ENCODE data around the gene ZMIZ2.
A peak's percentile ranks its signal among the peaks of the same experiment; 100 is the strongest.
"Not testable (repeated sequence)": the region's sequence is repeated elsewhere in the genome, so short reads cannot be mapped to it uniquely, and the experiment has no call there.

ZMIZ2 gene

DNA sequence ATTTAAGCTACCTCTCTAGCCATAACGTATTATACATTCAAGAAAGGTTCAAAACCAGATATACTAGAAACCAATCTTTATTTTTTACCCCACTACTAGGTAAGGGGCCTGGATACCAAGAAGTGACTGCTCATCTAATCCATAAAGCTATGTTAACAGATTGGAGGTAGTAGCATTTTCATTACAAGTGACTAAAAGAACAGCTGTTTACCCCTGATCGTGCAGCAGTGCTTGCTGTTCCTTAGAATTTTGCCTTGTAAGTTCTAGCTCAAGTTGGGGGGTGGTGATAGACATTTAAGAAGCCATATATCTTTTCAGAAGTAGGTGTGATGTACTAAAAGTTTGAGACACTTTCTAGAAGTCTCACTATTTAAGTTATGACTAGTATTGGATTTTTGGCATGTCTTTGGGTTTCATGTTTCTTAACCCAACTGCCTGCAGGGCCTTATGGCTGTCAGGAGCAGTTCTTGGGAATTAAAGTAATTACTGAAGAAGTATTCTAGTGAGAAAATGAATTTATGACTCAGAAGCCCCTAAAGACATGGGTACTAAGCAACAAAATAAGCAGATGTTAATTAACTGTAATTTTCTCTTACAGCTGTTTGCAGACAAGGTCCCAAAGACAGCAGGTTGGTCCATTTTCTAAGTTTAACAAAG is 50.1 kb downstream of the ZMIZ2 start:
- Histone ChIP-seq H3K36me3 (ENCODE audit: control insufficient read depth in 1 of 2, insufficient read depth in 2 of 2, low read length in 2 of 2) (peaks cover 32 to 37% of the 10 kb centered on the region in 2 donors), H3K27me3 (ENCODE audit: control insufficient read depth in 1 of 2, insufficient read depth in 2 of 2, low read length in 2 of 2) (no peaks in the 10 kb centered on the region), H3K4me1 (ENCODE audit: control insufficient read depth in 1 of 2, insufficient read depth in 2 of 2, low read length in 2 of 2) (peaks cover 7 to 11% of the 10 kb centered on the region in 2 donors), H3K9me3 (ENCODE audit: control insufficient read depth in 1 of 2, low read length in 2 of 2) (no peaks in the 10 kb centered on the region), H3K27ac (ENCODE audit: low read depth, low read length) (no peak overlapping the region), H3K9ac (ENCODE audit: low read depth in 1 of 2, low read length in 2 of 2) (peak overlapping the region; percentile 1 to 94), H3K4me3 (ENCODE audit: low read depth in 1 of 2, low read length in 2 of 2) (peak overlapping the region; percentile 75 to 96)

DNA sequence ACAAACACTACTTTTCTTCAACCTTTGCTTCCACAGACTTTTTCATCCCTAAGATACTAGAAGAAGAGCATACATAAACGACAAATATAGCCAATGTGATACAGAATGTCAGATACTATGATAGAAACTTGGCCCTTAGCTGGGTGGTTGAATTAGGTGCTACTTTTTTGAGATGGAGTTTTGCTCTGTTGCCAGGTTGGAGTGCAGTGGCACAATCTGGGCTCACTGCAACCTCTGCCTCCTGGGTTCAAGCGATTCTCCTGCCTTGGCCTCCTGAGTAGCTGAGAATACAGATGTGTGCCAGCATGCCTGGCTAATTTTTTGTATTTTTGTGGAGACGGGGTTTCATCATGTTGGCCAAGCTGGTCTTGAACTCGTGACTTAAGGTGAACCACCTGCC is 51.3 kb downstream of the ZMIZ2 start:
- H3K9ac ChIP-seq (ENCODE audit: low read depth in 1 of 2, low read length in 2 of 2), result no peak overlapping the region
- H3K27ac ChIP-seq (ENCODE audit: low read depth, low read length), result no peak overlapping the region
- no peak overlapping the region for H3K4me3 ChIP-seq (ENCODE audit: low read depth in 1 of 2, low read length in 2 of 2)
- H3K9me3 ChIP-seq (ENCODE audit: control insufficient read depth in 1 of 2, low read length in 2 of 2), result no peaks in the 10 kb centered on the region
- H3K27me3 ChIP-seq (ENCODE audit: control insufficient read depth in 1 of 2, insufficient read depth in 2 of 2, low read length in 2 of 2), result no peaks in the 10 kb centered on the region
- peaks cover 7 to 11% of the 10 kb centered on the region in 2 donors for H3K4me1 ChIP-seq (ENCODE audit: control insufficient read depth in 1 of 2, insufficient read depth in 2 of 2, low read length in 2 of 2)
- peaks cover 32 to 41% of the 10 kb centered on the region in 2 donors for H3K36me3 ChIP-seq (ENCODE audit: control insufficient read depth in 1 of 2, insufficient read depth in 2 of 2, low read length in 2 of 2)

DNA sequence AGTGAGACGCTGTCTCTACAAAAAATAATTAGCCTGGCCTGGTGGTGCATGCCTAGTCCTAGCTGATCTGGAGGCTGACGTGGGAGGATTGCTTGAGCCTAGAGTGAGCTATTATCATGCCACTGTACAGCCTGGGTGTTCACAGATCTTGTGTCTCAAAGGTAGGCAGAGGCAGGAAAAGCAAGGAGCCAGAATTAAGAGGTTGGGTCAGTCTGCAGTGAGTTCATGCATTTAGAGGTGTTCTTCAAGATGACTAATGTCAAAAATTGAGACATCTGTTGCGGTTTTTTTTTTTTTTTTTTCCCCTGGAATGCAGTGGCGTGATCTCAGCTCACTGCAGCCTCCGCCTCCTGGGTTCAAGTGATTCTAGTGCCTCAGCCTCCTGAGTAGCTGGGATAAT is 53.2 kb downstream of the ZMIZ2 start:
- no peak overlapping the region for H3K9ac ChIP-seq (ENCODE audit: low read depth in 1 of 2, low read length in 2 of 2)
- peaks cover 7 to 11% of the 10 kb centered on the region in 2 donors for H3K4me1 ChIP-seq (ENCODE audit: control insufficient read depth in 1 of 2, insufficient read depth in 2 of 2, low read length in 2 of 2)
- no peak overlapping the region for H3K4me3 ChIP-seq (ENCODE audit: low read depth in 1 of 2, low read length in 2 of 2)
- peaks cover 32 to 41% of the 10 kb centered on the region in 2 donors for H3K36me3 ChIP-seq (ENCODE audit: control insufficient read depth in 1 of 2, insufficient read depth in 2 of 2, low read length in 2 of 2)
- no peaks in the 10 kb centered on the region for H3K27me3 ChIP-seq (ENCODE audit: control insufficient read depth in 1 of 2, insufficient read depth in 2 of 2, low read length in 2 of 2)
- no peak overlapping the region for H3K27ac ChIP-seq (ENCODE audit: low read depth, low read length)
- no peaks in the 10 kb centered on the region for H3K9me3 ChIP-seq (ENCODE audit: control insufficient read depth in 1 of 2, low read length in 2 of 2)

DNA sequence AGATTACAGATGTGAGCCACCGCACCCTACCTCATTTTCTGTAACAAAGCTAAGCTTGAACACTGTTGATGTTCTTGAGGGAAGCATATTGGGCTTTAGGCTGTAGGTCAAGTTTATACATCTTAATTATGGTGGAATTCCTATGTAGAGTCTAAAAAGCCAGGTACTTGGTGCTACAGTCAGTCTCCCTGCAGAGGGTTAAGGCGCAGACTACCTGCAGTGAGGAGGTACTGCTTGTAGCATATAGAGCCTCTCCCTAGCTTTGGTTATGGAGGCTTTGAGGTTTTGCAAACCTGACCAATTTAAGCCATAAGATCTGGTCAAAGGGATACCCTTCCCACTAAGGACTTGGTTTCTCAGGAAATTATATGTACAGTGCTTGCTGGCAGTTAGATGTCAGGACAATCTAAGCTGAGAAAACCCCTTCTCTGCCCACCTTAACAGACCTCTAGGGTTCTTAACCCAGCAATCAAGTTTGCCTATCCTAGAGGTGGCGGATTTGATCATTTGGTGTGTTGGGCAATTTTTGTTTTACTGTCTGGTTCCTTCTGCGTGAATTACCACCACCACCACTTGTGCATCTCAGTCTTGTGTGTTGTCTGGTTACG is 53.9 kb downstream of the ZMIZ2 start:
- Histone ChIP-seq H3K4me1 (ENCODE audit: control insufficient read depth in 1 of 2, insufficient read depth in 2 of 2, low read length in 2 of 2) (peaks cover 7 to 10% of the 10 kb centered on the region in 2 donors), H3K27ac (ENCODE audit: low read depth, low read length) (no peak overlapping the region), H3K36me3 (ENCODE audit: control insufficient read depth in 1 of 2, insufficient read depth in 2 of 2, low read length in 2 of 2) (peaks cover 32 to 41% of the 10 kb centered on the region in 2 donors), H3K9me3 (ENCODE audit: control insufficient read depth in 1 of 2, low read length in 2 of 2) (no peaks in the 10 kb centered on the region), H3K4me3 (ENCODE audit: low read depth in 1 of 2, low read length in 2 of 2) (no peak overlapping the region), H3K27me3 (ENCODE audit: control insufficient read depth in 1 of 2, insufficient read depth in 2 of 2, low read length in 2 of 2) (no peaks in the 10 kb centered on the region), H3K9ac (ENCODE audit: low read depth in 1 of 2, low read length in 2 of 2) (no peak overlapping the region)

DNA sequence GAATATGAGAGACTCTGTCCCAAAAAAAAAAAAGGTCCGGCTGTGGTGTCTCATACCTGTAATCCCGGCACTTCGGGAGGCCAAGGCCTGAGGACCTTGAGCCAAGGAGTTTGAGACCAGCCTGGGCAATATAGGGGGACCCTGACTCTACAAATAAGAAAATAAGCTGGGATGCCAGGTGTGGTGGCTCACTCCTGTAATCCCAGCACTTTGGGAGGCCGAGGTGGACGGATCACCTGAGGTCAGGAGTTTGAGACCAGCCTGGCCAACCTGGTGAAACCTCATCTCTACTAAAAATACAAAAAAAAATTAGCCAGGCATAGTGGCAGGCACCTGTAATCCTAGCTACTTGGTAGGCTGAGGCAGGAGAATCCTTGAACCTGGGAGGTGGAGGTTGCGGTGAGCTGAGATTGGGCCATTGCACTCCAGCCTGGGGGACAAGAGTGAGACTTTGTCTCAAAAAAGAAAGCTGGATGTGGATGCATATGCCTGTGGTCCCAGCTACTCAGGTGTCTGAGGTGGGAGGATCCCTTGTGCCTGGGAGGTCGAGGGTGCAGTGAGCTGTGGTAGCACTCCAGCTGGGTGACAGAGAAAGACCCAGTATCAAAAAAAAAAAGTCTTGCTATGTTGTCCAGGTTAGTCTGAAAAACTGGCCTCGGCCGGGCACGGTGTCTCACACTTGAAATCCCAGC is 55.3 kb downstream of the ZMIZ2 start:
- H3K9me3 ChIP-seq (ENCODE audit: control insufficient read depth in 1 of 2, low read length in 2 of 2); H3K9ac ChIP-seq (ENCODE audit: low read depth in 1 of 2, low read length in 2 of 2); H3K27me3 ChIP-seq (ENCODE audit: control insufficient read depth in 1 of 2, insufficient read depth in 2 of 2, low read length in 2 of 2); H3K27ac ChIP-seq (ENCODE audit: low read depth, low read length); H3K4me1 ChIP-seq (ENCODE audit: control insufficient read depth in 1 of 2, insufficient read depth in 2 of 2, low read length in 2 of 2); H3K4me3 ChIP-seq (ENCODE audit: low read depth in 1 of 2, low read length in 2 of 2): not testable (repeated sequence)
- peaks cover 28 to 41% of the 10 kb centered on the region in 2 donors for H3K36me3 ChIP-seq (ENCODE audit: control insufficient read depth in 1 of 2, insufficient read depth in 2 of 2, low read length in 2 of 2)

DNA sequence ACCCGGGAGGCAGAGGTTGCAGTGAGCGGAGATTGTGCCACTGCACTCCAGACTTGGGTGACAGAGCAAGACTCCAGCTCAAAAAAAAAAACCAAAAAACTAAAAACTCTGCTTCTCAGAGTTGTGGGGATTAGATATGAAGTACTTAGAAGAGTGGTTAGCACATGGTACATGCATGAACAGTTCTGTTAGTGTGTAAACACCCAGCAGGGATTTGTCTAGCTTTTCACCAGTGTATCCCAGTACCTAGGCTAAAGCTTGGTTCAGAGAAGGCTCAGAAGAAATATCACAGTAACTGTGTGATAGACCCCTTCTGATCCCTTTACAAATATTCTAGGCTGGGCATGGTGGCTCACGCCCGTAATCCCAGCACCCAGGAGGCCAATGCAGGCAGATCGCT is 57.3 kb downstream of the ZMIZ2 start:
- no peak overlapping the region for H3K9ac ChIP-seq (ENCODE audit: low read depth in 1 of 2, low read length in 2 of 2)
- H3K27me3 ChIP-seq (ENCODE audit: control insufficient read depth in 1 of 2, insufficient read depth in 2 of 2, low read length in 2 of 2), result no peaks in the 10 kb centered on the region
- peaks cover 15 to 27% of the 10 kb centered on the region in 2 donors for H3K36me3 ChIP-seq (ENCODE audit: control insufficient read depth in 1 of 2, insufficient read depth in 2 of 2, low read length in 2 of 2)
- peaks cover 0 to 1% of the 10 kb centered on the region in 2 donors for H3K4me1 ChIP-seq (ENCODE audit: control insufficient read depth in 1 of 2, insufficient read depth in 2 of 2, low read length in 2 of 2)
- H3K4me3 ChIP-seq (ENCODE audit: low read depth in 1 of 2, low read length in 2 of 2), result no peak overlapping the region
- no peak overlapping the region for H3K27ac ChIP-seq (ENCODE audit: low read depth, low read length)
- no peaks in the 10 kb centered on the region for H3K9me3 ChIP-seq (ENCODE audit: control insufficient read depth in 1 of 2, low read length in 2 of 2)

DNA sequence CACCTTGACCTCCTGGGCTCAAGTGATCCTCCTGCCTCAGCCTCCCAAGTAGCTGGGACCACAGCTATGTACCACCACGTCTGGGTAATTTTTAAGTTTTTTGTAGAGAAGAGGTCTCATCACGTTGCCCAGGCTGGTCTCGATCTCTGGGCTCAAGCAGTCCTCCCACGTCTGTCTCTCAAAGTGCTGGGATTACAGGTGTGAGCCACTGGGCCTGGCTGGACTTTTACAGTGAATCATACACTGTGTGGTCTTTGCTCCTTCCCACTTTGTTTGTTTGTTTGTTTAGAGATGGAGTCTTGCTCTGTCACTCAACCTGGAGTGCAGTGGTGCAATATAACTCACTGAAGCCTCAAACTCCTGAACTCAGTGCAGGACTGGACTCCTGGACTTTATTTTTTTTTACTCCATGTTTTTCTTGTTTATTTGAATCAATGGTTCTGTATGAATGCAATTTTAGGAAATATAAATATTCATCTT is 60.3 kb downstream of the ZMIZ2 start:
- Histone ChIP-seq H3K36me3 (ENCODE audit: control insufficient read depth in 1 of 2, insufficient read depth in 2 of 2, low read length in 2 of 2) (peaks cover 0 to 4% of the 10 kb centered on the region in 2 donors), H3K27ac (ENCODE audit: low read depth, low read length) (no peak overlapping the region), H3K9me3 (ENCODE audit: control insufficient read depth in 1 of 2, low read length in 2 of 2) (no peaks in the 10 kb centered on the region), H3K4me1 (ENCODE audit: control insufficient read depth in 1 of 2, insufficient read depth in 2 of 2, low read length in 2 of 2) (peaks cover 0 to 4% of the 10 kb centered on the region in 2 donors), H3K4me3 (ENCODE audit: low read depth in 1 of 2, low read length in 2 of 2) (no peak overlapping the region), H3K27me3 (ENCODE audit: control insufficient read depth in 1 of 2, insufficient read depth in 2 of 2, low read length in 2 of 2) (no peaks in the 10 kb centered on the region), H3K9ac (ENCODE audit: low read depth in 1 of 2, low read length in 2 of 2) (no peak overlapping the region)

DNA sequence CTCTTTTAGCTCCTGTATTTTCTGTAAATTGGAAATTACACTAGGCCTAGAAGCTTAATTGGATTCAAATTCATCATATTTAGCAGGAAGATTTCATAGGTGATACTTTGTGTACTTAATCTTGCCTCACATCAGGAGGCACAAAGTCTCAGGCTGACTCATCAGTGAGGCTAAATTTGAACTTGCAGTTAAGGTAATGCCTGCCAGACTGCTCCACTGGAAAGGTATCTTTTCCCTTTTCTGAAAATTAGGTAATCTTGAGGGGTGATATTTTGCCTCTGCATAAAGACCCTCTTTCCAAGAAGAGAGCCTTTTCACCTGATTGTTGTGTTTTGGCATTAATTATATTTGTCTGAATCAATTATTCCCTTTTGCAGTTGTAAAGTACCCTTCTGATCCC is 62.4 kb downstream of the ZMIZ2 start:
- H3K27ac ChIP-seq (ENCODE audit: low read depth, low read length), result no peak overlapping the region

DNA sequence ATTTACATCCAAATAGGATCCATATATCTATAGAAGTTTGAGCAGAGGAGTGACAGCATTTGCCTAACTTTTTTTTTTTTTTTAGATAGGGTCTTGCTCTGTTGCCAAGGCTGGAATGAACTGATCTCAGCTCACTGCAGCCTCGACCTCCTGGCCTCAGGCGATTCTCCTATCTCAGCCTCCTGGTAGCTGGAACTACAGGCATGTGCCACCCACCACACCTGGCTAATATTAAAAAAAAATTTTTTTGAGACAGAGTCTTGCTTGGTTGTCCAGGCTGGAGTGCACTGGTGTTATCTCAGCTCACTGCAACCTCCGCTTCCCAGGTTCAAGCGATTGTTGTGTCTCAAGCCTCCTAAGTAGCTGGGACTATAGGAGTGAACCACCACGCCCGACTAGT is 62.9 kb downstream of the ZMIZ2 start:
- peaks cover 0 to 4% of the 10 kb centered on the region in 2 donors for H3K4me1 ChIP-seq (ENCODE audit: control insufficient read depth in 1 of 2, insufficient read depth in 2 of 2, low read length in 2 of 2)
- H3K9me3 ChIP-seq (ENCODE audit: control insufficient read depth in 1 of 2, low read length in 2 of 2), result no peaks in the 10 kb centered on the region
- H3K36me3 ChIP-seq (ENCODE audit: control insufficient read depth in 1 of 2, insufficient read depth in 2 of 2, low read length in 2 of 2), result no peaks in the 10 kb centered on the region
- H3K27ac ChIP-seq (ENCODE audit: low read depth, low read length), result no peak overlapping the region
- no peaks in the 10 kb centered on the region for H3K27me3 ChIP-seq (ENCODE audit: control insufficient read depth in 1 of 2, insufficient read depth in 2 of 2, low read length in 2 of 2)
- no peak overlapping the region for H3K9ac ChIP-seq (ENCODE audit: low read depth in 1 of 2, low read length in 2 of 2)
- no peak overlapping the region for H3K4me3 ChIP-seq (ENCODE audit: low read depth in 1 of 2, low read length in 2 of 2)

More for the DNA sequence above, 62.4 kb downstream of the ZMIZ2 start:
- Histone ChIP-seq H3K9me3 (ENCODE audit: control insufficient read depth in 1 of 2, low read length in 2 of 2) (no peaks in the 10 kb centered on the region), H3K36me3 (ENCODE audit: control insufficient read depth in 1 of 2, insufficient read depth in 2 of 2, low read length in 2 of 2) (no peaks in the 10 kb centered on the region), H3K27me3 (ENCODE audit: control insufficient read depth in 1 of 2, insufficient read depth in 2 of 2, low read length in 2 of 2) (no peaks in the 10 kb centered on the region), H3K9ac (ENCODE audit: low read depth in 1 of 2, low read length in 2 of 2) (no peak overlapping the region), H3K4me3 (ENCODE audit: low read depth in 1 of 2, low read length in 2 of 2) (no peak overlapping the region), H3K4me1 (ENCODE audit: control insufficient read depth in 1 of 2, insufficient read depth in 2 of 2, low read length in 2 of 2) (peaks cover 0 to 4% of the 10 kb centered on the region in 2 donors)

DNA sequence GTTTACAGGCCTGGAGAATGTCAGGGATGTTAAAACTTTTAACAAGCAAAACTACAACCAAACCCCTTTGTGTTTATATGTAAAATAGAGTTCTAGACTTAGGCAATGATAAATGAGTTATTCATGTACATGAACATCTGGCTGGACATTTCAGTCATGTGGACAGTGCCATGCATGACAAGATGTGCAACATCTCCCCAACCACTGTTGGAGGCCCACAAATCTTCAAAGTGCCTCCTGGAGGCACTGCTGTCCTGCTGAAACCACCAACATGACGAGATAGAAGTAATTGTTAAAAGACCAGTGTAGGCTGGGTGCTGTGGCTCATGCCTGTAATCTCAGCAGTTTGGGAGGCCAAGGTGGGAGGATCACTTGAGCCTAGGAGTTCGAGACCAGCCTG is 66.3 kb downstream of the ZMIZ2 start:
- H3K27me3 ChIP-seq (ENCODE audit: control insufficient read depth in 1 of 2, insufficient read depth in 2 of 2, low read length in 2 of 2), result no peaks in the 10 kb centered on the region
- no peaks in the 10 kb centered on the region for H3K36me3 ChIP-seq (ENCODE audit: control insufficient read depth in 1 of 2, insufficient read depth in 2 of 2, low read length in 2 of 2)

More for the DNA sequence above, 66.3 kb downstream of the ZMIZ2 start:
- H3K4me3 ChIP-seq (ENCODE audit: low read depth in 1 of 2, low read length in 2 of 2), result no peak overlapping the region
- no peaks in the 10 kb centered on the region for H3K9me3 ChIP-seq (ENCODE audit: control insufficient read depth in 1 of 2, low read length in 2 of 2)
- H3K27ac ChIP-seq (ENCODE audit: low read depth, low read length), result no peak overlapping the region
- H3K9ac ChIP-seq (ENCODE audit: low read depth in 1 of 2, low read length in 2 of 2), result no peak overlapping the region
- H3K4me1 ChIP-seq (ENCODE audit: control insufficient read depth in 1 of 2, insufficient read depth in 2 of 2, low read length in 2 of 2), result peaks cover 0 to 4% of the 10 kb centered on the region in 2 donors

Data from duodenal mucosa (tissue), 2 donors.